HEK293 (cell line): ENCODE results near the gene PTX4.

Experiments
- CTCF ChIA-PET: fragments of 350-600 bp; formaldehyde crosslinking; extraction: SDS; loops from one replicate; lab custom pipeline; 2021; ENCODE audit warnings: antibody characterized with exemption; lab: Yijun Ruan, JAX
- POLR2A ChIA-PET: fragments of 300-600 bp; formaldehyde crosslinking; extraction: SDS; loops from one replicate; lab custom pipeline; 2020; ENCODE audit warnings: antibody characterized with exemption, inconsistent platforms; lab: Yijun Ruan, JAX
- H3K27ac ChIP-seq: fragments of 200-500 bp; sonication (Bioruptor generic); 2 replicates; pipeline ENCODE4 v1.5.1; 2014; ENCODE audit warnings: low read depth, low read length, control low read depth, inconsistent platforms; ENCODE audit errors: extremely low read depth
- H3K36me3 ChIP-seq, 2 experiments: fragments of 200-500 bp in 1 of 2; sonication (Bioruptor generic) in 1 of 2; 1 replicate in 1 of 2; 2 replicates in 1 of 2; pipeline ENCODE4 v1.5.1; 2014 to 2017; ENCODE audit warnings: inconsistent platforms in 2 of 2, low read length in 2 of 2; ENCODE audit not compliant: control insufficient read depth in 2 of 2, insufficient read depth in 1 of 2
- H3K4me1 ChIP-seq: fragments of 200-500 bp; sonication (Bioruptor generic); 2 replicates; pipeline ENCODE4 v1.5.1; 2014; ENCODE audit warnings: mild to moderate bottlenecking, low read length, inconsistent platforms; ENCODE audit not compliant: control insufficient read depth, insufficient read depth
- H3K4me3 ChIP-seq: 2 replicates; pipeline ENCODE4 v1.5.1; 2011; ENCODE audit warnings: low read depth, mild to moderate bottlenecking, control low read depth, low read length, moderate library complexity
- H3K9me3 ChIP-seq: fragments of 200-500 bp; sonication (Bioruptor generic); 2 replicates; pipeline ENCODE4 v1.5.1; 2014; ENCODE audit warnings: low read depth, low read length, inconsistent platforms; ENCODE audit not compliant: control insufficient read depth, insufficient read depth
- OSR2 ChIP-seq: fragments of 450-650 bp; formaldehyde crosslinking; IDR thresholded peaks from 2 replicates; pipeline ENCODE4 v1.5.1; 2016; ENCODE audit warnings: missing biosample characterization, missing genetic modification characterization
- SALL2 ChIP-seq: fragments of 450-650 bp; formaldehyde crosslinking; IDR thresholded peaks from 2 replicates; pipeline ENCODE4 v1.5.0; 2017; ENCODE audit warnings: missing biosample characterization, mild to moderate bottlenecking, missing genetic modification characterization, borderline replicate concordance
- ZBTB1 ChIP-seq: fragments of 450-650 bp; formaldehyde crosslinking; IDR thresholded peaks from 2 replicates; pipeline ENCODE4 v1.5.1; 2016; ENCODE audit warnings: missing biosample characterization, missing genetic modification characterization
- ZNF146 ChIP-seq: fragments of 450-650 bp; formaldehyde crosslinking; IDR thresholded peaks from 2 replicates; pipeline ENCODE4 v1.5.1; 2016; ENCODE audit warnings: missing biosample characterization, missing genetic modification characterization
- ZNF341 ChIP-seq: fragments of 450-650 bp; formaldehyde crosslinking; IDR thresholded peaks from 2 replicates; pipeline ENCODE4; 2016; ENCODE audit warnings: low read depth, missing biosample characterization, missing genetic modification characterization
- ZNF529 ChIP-seq: fragments of 450-650 bp; formaldehyde crosslinking; IDR thresholded peaks from 2 replicates; pipeline ENCODE4 v1.5.1; 2017; ENCODE audit warnings: missing genetic modification characterization, missing biosample characterization; ENCODE audit not compliant: insufficient replicate concordance
- ZNF585B ChIP-seq: fragments of 450-650 bp; formaldehyde crosslinking; IDR thresholded peaks from 2 replicates; pipeline ENCODE4 v1.5.1; 2016; ENCODE audit warnings: missing biosample characterization, missing genetic modification characterization
- ZNF623 ChIP-seq: fragments of 450-650 bp; formaldehyde crosslinking; IDR thresholded peaks from 2 replicates; pipeline ENCODE4 v1.5.1; 2016; ENCODE audit warnings: missing biosample characterization, missing genetic modification characterization
- ZNF776 ChIP-seq: fragments of 450-650 bp; formaldehyde crosslinking; IDR thresholded peaks from 2 replicates; pipeline ENCODE4 v1.5.0; 2017; ENCODE audit warnings: missing biosample characterization, missing genetic modification characterization, borderline replicate concordance
- TF ChIP-seq, protein P1 (sequence below): fragments of 450-650 bp; formaldehyde crosslinking; IDR thresholded peaks from 2 replicates; pipeline ENCODE4 v1.5.0; 2017; ENCODE audit warnings: missing biosample characterization, missing genetic modification characterization, borderline replicate concordance
- TF ChIP-seq, protein P2 (sequence below): fragments of 450-650 bp; formaldehyde crosslinking; IDR thresholded peaks from 2 replicates; pipeline ENCODE4 v1.5.1; 2016; ENCODE audit warnings: missing biosample characterization, missing genetic modification characterization
- TF ChIP-seq, protein P3 (sequence below): IDR thresholded peaks from 2 replicates; pipeline ENCODE4 v1.6.1; 2011; ENCODE audit warnings: mild to moderate bottlenecking, low read depth, low read length, borderline replicate concordance

Gene PTX4

DNA sequence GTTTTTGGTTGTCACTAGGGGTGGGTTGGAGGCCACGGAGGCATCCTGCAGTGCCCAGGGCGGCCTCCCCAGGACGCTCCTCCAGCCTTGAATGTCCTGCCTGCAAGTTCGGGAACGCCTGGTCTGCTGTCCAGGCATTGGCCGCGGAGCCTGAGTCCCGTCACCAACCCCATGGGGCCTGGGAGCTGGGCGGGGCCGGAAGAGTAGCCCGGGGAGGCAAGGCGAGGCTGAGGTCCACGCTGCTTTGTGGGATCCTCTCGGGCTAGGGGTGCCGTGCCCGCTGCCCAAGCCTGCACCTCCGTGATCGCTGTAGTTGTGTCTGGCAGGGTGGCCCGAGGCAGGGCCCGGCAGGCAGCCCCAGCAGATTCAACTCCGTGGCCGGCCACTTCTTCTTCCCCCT, 17.2 kb upstream of the PTX4 start (continued):
- TF ChIP-seq, protein P1, sequence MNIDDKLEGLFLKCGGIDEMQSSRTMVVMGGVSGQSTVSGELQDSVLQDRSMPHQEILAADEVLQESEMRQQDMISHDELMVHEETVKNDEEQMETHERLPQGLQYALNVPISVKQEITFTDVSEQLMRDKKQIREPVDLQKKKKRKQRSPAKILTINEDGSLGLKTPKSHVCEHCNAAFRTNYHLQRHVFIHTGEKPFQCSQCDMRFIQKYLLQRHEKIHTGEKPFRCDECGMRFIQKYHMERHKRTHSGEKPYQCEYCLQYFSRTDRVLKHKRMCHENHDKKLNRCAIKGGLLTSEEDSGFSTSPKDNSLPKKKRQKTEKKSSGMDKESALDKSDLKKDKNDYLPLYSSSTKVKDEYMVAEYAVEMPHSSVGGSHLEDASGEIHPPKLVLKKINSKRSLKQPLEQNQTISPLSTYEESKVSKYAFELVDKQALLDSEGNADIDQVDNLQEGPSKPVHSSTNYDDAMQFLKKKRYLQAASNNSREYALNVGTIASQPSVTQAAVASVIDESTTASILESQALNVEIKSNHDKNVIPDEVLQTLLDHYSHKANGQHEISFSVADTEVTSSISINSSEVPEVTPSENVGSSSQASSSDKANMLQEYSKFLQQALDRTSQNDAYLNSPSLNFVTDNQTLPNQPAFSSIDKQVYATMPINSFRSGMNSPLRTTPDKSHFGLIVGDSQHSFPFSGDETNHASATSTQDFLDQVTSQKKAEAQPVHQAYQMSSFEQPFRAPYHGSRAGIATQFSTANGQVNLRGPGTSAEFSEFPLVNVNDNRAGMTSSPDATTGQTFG (tag by site-specific recombination) = no peak
- TF ChIP-seq ZNF585B (tag by site-specific recombination) (no peak), ZBTB1 (no peak), ZNF623 (no peak)
- TF ChIP-seq, protein P2, sequence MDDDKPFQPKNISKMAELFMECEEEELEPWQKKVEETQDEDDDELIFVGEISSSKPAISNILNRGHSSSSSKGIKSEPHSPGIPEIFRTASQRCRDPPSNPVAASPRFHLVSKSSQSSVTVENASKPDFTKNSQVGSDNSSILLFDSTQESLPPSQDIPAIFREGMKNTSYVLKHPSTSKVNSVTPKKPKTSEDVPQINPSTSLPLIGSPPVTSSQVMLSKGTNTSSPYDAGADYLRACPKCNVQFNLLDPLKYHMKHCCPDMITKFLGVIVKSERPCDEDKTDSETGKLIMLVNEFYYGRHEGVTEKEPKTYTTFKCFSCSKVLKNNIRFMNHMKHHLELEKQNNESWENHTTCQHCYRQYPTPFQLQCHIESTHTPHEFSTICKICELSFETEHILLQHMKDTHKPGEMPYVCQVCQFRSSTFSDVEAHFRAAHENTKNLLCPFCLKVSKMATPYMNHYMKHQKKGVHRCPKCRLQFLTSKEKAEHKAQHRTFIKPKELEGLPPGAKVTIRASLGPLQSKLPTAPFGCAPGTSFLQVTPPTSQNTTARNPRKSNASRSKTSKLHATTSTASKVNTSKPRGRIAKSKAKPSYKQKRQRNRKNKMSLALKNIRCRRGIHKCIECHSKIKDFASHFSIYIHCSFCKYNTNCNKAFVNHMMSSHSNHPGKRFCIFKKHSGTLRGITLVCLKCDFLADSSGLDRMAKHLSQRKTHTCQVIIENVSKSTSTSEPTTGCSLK (tag by site-specific recombination) = no peak

DNA sequence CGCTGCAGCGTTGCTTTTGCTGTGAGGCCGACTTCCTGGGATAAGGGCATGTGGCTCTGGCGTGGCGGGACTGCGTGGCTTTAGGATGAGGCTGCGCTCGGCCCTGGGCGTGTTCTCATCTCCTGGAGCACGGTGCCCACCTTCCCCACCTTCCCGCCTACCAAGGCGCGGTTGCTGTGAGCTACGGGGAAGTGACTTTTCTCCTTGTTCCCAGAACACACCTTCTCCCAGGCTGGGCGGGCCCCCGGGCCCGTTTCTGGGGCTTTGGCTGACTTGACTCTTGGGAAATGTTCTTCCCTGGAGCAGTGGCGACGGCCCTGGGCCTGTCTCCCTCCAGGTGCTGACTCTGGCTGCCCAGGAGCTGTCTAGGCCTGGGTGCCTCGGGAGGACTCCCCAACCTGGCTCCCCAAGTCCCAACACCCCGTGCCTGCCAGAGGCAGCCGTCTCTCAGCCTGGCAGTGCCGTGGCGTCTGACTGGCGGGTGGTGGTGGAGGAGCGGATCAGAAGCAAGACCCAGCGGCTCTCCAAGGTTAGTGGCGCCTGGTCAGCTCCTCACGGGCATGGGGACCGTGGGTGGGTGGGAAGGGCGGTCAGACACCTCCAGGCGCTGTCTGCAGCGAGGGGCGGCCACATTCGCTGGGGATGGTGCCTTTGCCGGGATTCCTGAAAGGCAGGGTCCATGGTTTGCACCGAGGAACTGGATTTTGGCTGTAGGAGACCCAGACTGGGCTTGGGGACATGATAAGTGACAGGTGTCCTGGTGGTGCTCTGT, 16.5 kb upstream of the PTX4 start:
- peaks cover 10 to 79% of the 10 kb centered on the region in 2 experiments; a peak in 2 of 3 replicates for H3K36me3 ChIP-seq
- CTCF ChIA-PET = no interaction called here
- no peaks in the 10 kb centered on the region for H3K9me3 ChIP-seq
- POLR2A ChIA-PET = interaction anchor here (0.6 to 0.7 kb wide), 3 partner anchors 12 to 674 kb away, joined by 3 to 5 read pairs (median 3); no protein-coding TSS in a partner anchor
- TF ChIP-seq SALL2 = no peak
- TF ChIP-seq ZNF776 (tag by site-specific recombination) = no peak
- TF ChIP-seq ZNF529 (tag by site-specific recombination) = no peak
- no peak for TF ChIP-seq OSR2 (tag by site-specific recombination)
- TF ChIP-seq, protein P3, sequence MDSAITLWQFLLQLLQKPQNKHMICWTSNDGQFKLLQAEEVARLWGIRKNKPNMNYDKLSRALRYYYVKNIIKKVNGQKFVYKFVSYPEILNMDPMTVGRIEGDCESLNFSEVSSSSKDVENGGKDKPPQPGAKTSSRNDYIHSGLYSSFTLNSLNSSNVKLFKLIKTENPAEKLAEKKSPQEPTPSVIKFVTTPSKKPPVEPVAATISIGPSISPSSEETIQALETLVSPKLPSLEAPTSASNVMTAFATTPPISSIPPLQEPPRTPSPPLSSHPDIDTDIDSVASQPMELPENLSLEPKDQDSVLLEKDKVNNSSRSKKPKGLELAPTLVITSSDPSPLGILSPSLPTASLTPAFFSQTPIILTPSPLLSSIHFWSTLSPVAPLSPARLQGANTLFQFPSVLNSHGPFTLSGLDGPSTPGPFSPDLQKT = no peak
- no peak for TF ChIP-seq ZNF341
- no peak overlapping the region for H3K4me3 ChIP-seq
- no peak overlapping the region for H3K27ac ChIP-seq
- no peaks in the 10 kb centered on the region for H3K4me1 ChIP-seq

DNA sequence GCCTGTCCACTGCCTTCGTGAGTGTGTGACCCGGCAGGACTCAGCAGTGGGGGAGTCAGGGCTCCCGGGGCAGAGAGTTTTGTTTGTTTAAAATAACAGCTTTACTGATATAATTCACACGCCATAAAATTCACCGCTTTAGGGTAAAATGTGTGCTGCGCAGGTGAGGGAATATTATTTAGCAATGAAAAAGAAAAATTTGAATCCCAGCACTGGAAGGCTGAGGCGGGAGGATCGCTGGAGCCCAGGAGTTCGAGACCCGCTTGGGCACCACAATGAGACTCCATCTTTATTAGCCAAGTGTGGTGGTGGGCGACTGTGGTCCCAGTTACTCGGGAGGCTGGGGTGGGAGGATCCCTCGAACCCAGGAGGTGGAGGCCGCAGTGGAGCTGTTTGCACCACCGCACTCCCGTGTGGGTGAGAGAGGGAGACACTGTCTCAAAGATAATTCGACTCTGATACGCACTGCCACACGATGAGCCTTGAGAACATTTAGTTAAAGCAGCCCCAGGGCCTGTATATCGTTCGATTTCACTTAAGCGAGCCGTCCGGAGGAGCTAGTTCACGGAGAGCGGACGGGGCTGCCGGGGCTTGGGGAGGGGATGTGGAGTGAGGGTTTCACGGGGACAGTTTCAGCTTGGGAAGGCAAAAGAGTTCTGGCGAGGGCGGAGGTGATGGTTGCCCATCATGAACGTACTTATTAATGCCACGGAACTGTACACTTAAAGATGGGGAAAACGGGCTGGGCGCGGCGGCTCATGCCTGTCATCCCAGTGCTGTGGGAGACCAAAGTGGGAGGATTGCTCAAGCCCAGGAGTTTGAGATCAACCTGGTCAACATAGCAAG, 14.6 kb upstream of the PTX4 start:
- ChIA-PET POLR2A (interaction anchor here (0.6 to 0.7 kb wide), 2 partner anchors 10 to 270 kb away, joined by 3 read pairs; partner anchors contain the start of genes EME2 and MRPS34), CTCF (interaction anchor here (0.6 to 0.7 kb wide), 2 partner anchors 17 to 423 kb away, joined by 5 read pairs; no protein-coding TSS in a partner anchor)

More for the DNA sequence above, 14.6 kb upstream of the PTX4 start:
- Histone ChIP-seq H3K4me3 (no peak overlapping the region), H3K4me1 (no peaks in the 10 kb centered on the region), H3K36me3 (peaks cover 12 to 84% of the 10 kb centered on the region in 2 experiments; a peak in 2 of 3 replicates), H3K27ac (no peak overlapping the region), H3K9me3 (no peaks in the 10 kb centered on the region)
- no peak for TF ChIP-seq ZNF529 (tag by site-specific recombination)
- peak; percentile 96 for TF ChIP-seq ZNF146 (tag by site-specific recombination)
